ENCODE results near the gene PATJ.

- TF ChIP-seq CTCF (IDR thresholded peaks at IDR 0.05) (no peak), POLR2A (IDR thresholded peaks at IDR 0.05) (no peak)
Observed at GRCh38 chr1:61865646-61866220, 123.5 kb downstream of the PATJ start.

All from testis (tissue), 2 donors.